NT2/D1 (cell line): ENCODE measurements around the gene XAGE2.
"Not testable (repeated sequence)": the region's sequence is repeated elsewhere in the genome, so short reads cannot be mapped to it uniquely, and the experiment has no call there.

Source experiments
- SUZ12 ChIP-seq: IDR thresholded peaks from 2 replicates; pipeline ENCODE4 v1.6.1; 2011; ENCODE audit not compliant: insufficient read length, insufficient read depth; ENCODE audit errors: extremely low read depth
- YY1 ChIP-seq: IDR thresholded peaks from 2 replicates; pipeline ENCODE4 v1.6.1; 2011; ENCODE audit not compliant: insufficient read length, insufficient read depth
- ZNF274 ChIP-seq: IDR thresholded peaks from 2 replicates; pipeline ENCODE4 v1.6.1; 2011; ENCODE audit warnings: mild to moderate bottlenecking, low read depth, low read length

DNA sequence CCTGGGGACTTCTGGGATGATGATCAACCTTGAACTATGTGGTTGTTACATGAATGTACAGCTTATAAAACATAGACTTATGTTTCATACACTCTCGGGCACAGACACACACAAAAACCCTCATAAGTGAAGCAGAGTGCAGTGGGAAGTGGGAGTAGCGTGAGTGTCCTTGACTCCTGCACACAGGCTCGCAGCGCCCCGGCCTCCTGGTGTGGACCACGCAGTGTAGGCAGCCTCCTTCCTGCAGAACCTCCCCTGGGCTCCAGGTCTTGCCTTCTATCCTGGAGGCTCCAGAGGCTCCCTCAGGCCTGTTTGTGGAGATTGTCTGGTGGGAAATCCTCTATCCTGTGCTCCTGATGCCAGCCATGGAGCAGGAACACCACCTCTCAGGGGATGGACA is 25.7 kb upstream of the XAGE2 start:
- not testable (repeated sequence) for TF ChIP-seq YY1, ZNF274, SUZ12
